HG03095 (cell line): ENCODE results near the gene SNAI1.
"Not testable (repeated sequence)": the region's sequence is repeated elsewhere in the genome, so short reads cannot be mapped to it uniquely, and the experiment has no call there.

Experiments
- ATAC-seq: cut with Tn5 transposase; IDR thresholded peaks from one replicate; pipeline ENCODE4 v1.9.1; 2021; ENCODE audit warnings: moderate library complexity; ENCODE audit not compliant: unreplicated experiment

The SNAI1 gene

GRCh38 chr20:49961413-49961812, 21.4 kb upstream of the SNAI1 start:
- ATAC-seq: no peak

- ATAC-seq: no peak
Measured at GRCh38 chr20:49964964-49965780, 17.6 kb upstream of the SNAI1 start.

GRCh38 chr20:49965781-49966305, 16.9 kb upstream of the SNAI1 start:
- no peak for ATAC-seq

- ATAC-seq: no peak
Measured at GRCh38 chr20:49966861-49967260, 15.9 kb upstream of the SNAI1 start.

- ATAC-seq: no peak
Measured at GRCh38 chr20:49969234-49969633, 13.5 kb upstream of the SNAI1 start.

GRCh38 chr20:49969946-49970345, 12.8 kb upstream of the SNAI1 start:
- ATAC-seq: no peak

- no peak for ATAC-seq
Measured at GRCh38 chr20:49970498-49970897, 12.3 kb upstream of the SNAI1 start.

- no peak for ATAC-seq
Measured at GRCh38 chr20:49973981-49974380, 8.8 kb upstream of the SNAI1 start.

GRCh38 chr20:49976542-49976941, 6.2 kb upstream of the SNAI1 start:
- ATAC-seq: no peak

- not testable (repeated sequence) for ATAC-seq
Measured at GRCh38 chr20:49977740-49978139, 5.0 kb upstream of the SNAI1 start.

GRCh38 chr20:49978685-49979029, 4.1 kb upstream of the SNAI1 start:
- ATAC-seq: no peak

GRCh38 chr20:49979030-49979832, 3.5 kb upstream of the SNAI1 start:
- no peak for ATAC-seq

GRCh38 chr20:49980140-49981008, 2.4 kb upstream of the SNAI1 start:
- ATAC-seq: no peak

- no peak for ATAC-seq
Measured at GRCh38 chr20:49981218-49982071, 1.3 kb upstream of the SNAI1 start.

GRCh38 chr20:49982072-49982345, 771 bp upstream of the SNAI1 start:
- no peak for ATAC-seq

GRCh38 chr20:49983123-49983847, 505 bp downstream of the SNAI1 start:
- ATAC-seq: no peak

- ATAC-seq: no peak
Measured at GRCh38 chr20:49983848-49984408, 1.1 kb downstream of the SNAI1 start.

GRCh38 chr20:49984426-49985153, 1.8 kb downstream of the SNAI1 start:
- ATAC-seq: no peak

- ATAC-seq: no peak
Measured at GRCh38 chr20:49985157-49985556, 2.4 kb downstream of the SNAI1 start.
